ENCODE results near the gene SPOCD1. TPM values are rescaled to one million over a fixed set of nuclear protein-coding genes. Genes with fewer than 3 reads are reported as not detected.

SPOCD1 gene
- total RNA-seq, 1 experiment from 2014 or later: 0.16 TPM

DNA sequence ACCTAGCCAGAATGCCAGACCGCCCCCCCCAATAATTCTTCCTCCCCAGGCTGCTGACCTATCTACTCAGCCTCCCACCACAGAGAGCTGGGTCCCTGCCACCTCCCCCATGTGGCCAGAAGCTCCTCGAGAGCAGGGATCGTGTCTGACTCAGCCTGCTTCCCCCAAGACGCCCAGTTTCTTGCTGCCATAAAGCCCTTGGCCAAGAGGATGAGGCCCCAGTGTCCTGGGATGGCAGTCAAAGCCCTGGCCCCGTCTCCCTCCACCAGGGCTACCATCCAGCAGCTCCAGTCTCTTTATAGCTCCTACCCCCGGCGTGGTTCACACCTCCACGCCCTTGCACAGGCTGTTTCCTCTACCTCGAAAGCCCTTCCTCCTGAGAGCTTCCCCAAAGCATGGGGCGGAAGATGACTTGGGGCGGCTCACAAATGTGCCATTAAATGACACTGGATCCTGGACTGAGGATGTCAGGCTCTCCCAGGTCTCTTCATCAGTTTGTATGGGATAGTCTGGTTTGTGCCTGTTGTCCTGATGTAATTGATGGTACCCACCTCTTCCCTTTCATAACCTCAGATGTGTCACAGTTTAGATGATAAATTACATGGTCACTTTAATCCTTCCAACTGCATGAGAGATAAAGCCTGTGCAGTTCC lies 64.8 kb downstream of the SPOCD1 start:
- no peak overlapping the region for H3K4me3 ChIP-seq
- H3K27me3 ChIP-seq: no peaks in the 10 kb centered on the region; the same call in 1 of the 2 replicates
- H3K27ac ChIP-seq: no peak overlapping the region
- no peaks in the 10 kb centered on the region for H3K9me3 ChIP-seq (replicated peaks)
- peaks cover 49% of the 10 kb centered on the region for H3K4me1 ChIP-seq
- DNase-seq: no peak
- H3K36me3 ChIP-seq: no peaks in the 10 kb centered on the region

DNA sequence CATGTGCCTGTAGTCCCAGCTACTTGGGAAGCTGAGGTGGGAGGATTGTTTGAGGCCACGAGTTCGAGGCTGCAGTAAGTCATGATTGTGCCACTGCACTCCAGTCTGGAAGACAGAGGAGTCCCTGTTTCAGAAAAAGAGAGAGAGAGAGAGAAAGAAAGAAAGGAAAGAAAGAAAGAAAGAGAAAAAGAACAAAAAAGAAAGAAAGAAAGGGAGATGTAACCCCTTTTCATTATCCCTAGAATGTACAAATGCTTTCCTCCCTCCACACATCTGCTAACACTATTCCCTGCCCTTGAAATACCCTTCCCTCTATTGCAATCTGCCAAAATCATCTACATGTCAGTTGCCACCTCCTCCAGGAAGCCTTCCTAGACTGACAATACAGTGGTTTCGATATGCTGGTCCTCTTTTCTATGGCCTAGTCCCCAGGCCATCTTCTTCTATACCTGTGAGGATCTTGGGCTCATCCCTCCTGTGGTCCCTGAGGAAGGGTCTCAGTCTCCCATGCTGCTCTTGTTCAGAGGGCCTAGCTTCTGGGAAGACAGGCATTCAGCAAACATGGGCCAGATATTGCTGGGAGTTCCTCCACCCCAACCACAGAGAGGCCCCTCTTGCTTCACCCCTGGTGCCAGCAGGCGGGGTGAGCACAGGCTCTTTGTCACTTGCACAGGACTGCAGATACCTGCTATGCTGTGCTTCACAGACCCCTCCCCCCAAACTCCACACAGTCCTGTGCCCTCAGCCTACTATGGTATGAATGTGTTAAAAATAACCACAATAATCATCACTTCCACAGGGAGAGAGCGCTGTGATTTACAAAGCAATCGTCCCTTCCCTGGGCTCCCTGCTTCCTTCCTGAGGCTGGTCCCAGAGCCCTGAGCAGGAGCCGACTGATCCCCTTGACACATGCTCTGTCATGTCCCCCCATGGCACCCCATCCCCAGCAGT lies 65.8 kb downstream of the SPOCD1 start:
- H3K4me1 ChIP-seq: peaks cover 40% of the 10 kb centered on the region
- DNase-seq: no peak
- H3K4me3 ChIP-seq: no peak overlapping the region
- no peaks in the 10 kb centered on the region; the same call in 1 of the 2 replicates for H3K27me3 ChIP-seq
- H3K27ac ChIP-seq: no peak overlapping the region
- no peaks in the 10 kb centered on the region for H3K9me3 ChIP-seq (replicated peaks)
- no peaks in the 10 kb centered on the region for H3K36me3 ChIP-seq

- no peaks in the 10 kb centered on the region for H3K9me3 ChIP-seq (replicated peaks)
- peaks cover 23% of the 10 kb centered on the region for H3K4me1 ChIP-seq
- H3K27me3 ChIP-seq: no peaks in the 10 kb centered on the region; the same call in 1 of the 2 replicates
- H3K4me3 ChIP-seq: no peak overlapping the region
- H3K27ac ChIP-seq: no peak overlapping the region
- DNase-seq: no peak
- no peaks in the 10 kb centered on the region for H3K36me3 ChIP-seq
Observed at GRCh38 chr1:31748365-31748764, 67.5 kb downstream of the SPOCD1 start.

GRCh38 chr1:31747304-31747703 lies 68.5 kb downstream of the SPOCD1 start:
- no peaks in the 10 kb centered on the region for H3K9me3 ChIP-seq (replicated peaks)
- H3K27me3 ChIP-seq: no peaks in the 10 kb centered on the region; the same call in 1 of the 2 replicates
- no peaks in the 10 kb centered on the region for H3K36me3 ChIP-seq
- DNase-seq: no peak
- no peak overlapping the region for H3K27ac ChIP-seq
- H3K4me1 ChIP-seq: peaks cover 14% of the 10 kb centered on the region
- no peak overlapping the region for H3K4me3 ChIP-seq

DNA sequence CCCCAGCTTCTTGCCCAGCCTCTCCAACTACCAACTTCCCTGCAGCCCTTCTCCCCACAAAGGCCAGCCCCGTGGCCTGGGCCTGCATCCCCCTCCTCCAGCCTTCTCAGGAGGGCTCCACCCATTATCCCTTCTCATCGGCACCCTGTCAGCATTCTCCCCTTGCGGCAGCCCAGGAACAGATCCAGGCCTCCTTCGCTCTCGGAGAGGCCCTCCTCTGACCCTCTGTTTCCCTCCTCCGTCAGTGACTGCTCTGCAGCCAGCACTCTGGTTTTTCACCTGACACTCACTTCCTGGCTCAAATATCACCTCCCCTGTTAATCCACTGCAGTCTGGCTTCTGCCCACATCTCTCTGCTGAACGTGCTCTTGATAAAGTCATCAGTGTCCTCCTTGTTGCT lies 69.1 kb downstream of the SPOCD1 start:
- DNase-seq: no peak
- H3K27me3 ChIP-seq: no peaks in the 10 kb centered on the region; the same call in 1 of the 2 replicates
- H3K9me3 ChIP-seq (replicated peaks): no peaks in the 10 kb centered on the region
- peaks cover 10% of the 10 kb centered on the region for H3K4me1 ChIP-seq
- H3K4me3 ChIP-seq: no peak overlapping the region
- no peaks in the 10 kb centered on the region for H3K36me3 ChIP-seq
- H3K27ac ChIP-seq: no peak overlapping the region

DNA sequence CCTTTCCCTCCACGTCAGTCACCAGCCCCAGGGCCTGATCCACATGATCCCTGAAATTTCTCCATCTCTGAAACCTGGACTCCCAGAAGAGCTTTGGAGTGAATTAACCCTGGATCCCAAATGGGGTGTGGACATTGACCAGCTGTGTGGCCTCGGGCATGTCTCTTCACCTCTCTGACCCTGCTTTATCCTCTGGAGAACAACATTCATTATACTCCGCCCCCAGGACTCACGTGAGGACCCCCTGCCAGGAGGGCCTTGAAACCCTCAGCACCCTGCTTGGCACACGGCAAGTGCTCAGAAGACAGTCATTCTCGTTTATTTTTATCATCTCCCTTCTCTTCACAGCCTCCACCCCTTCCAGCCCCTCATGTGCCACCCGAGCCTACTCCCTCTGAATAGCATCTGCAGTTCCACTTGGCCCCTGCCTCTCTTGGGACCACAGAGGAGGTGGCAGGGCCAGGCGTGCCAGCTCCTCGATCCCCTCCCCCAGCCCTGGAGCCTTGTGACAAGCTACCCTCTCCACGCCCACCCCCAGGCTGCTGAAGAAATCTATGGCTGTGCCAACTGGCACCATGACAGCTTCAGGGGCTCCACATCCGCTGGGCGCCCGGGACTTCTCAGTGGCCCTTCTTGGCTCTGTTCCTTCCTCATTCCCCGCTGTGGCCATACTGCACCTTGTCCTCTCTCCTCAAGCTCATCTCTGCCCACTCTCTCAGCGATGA lies 69.7 kb downstream of the SPOCD1 start:
- no peak for DNase-seq
- no peaks in the 10 kb centered on the region for H3K36me3 ChIP-seq

GRCh38 chr1:31745096-31745945 lies 70.5 kb downstream of the SPOCD1 start:
- Histone ChIP-seq H3K36me3 (no peaks in the 10 kb centered on the region), H3K27ac (no peak overlapping the region), H3K27me3 (no peaks in the 10 kb centered on the region; the same call in 1 of the 2 replicates), H3K4me1 (peaks cover 5% of the 10 kb centered on the region; the same call in 1 of the 2 replicates), H3K9me3 (replicated peaks) (no peaks in the 10 kb centered on the region), H3K4me3 (no peak overlapping the region)
- DNase-seq: peak; percentile 67 to 77

More for the DNA sequence above, 69.7 kb downstream of the SPOCD1 start:
- Histone ChIP-seq H3K27ac (no peak overlapping the region), H3K4me1 (peaks cover 7% of the 10 kb centered on the region), H3K4me3 (no peak overlapping the region), H3K9me3 (replicated peaks) (no peaks in the 10 kb centered on the region), H3K27me3 (no peaks in the 10 kb centered on the region; the same call in 1 of the 2 replicates)

GRCh38 chr1:31744165-31744888 lies 71.5 kb downstream of the SPOCD1 start:
- Histone ChIP-seq H3K27ac (no peak overlapping the region), H3K36me3 (no peaks in the 10 kb centered on the region), H3K4me3 (no peak overlapping the region), H3K9me3 (replicated peaks) (no peaks in the 10 kb centered on the region), H3K27me3 (peaks cover 5% of the 10 kb centered on the region), H3K4me1 (0 out of 2 replicates have a peak, but pooled peaks cover 5% of the 10 kb centered on the region)
- DNase-seq: no peak

DNA sequence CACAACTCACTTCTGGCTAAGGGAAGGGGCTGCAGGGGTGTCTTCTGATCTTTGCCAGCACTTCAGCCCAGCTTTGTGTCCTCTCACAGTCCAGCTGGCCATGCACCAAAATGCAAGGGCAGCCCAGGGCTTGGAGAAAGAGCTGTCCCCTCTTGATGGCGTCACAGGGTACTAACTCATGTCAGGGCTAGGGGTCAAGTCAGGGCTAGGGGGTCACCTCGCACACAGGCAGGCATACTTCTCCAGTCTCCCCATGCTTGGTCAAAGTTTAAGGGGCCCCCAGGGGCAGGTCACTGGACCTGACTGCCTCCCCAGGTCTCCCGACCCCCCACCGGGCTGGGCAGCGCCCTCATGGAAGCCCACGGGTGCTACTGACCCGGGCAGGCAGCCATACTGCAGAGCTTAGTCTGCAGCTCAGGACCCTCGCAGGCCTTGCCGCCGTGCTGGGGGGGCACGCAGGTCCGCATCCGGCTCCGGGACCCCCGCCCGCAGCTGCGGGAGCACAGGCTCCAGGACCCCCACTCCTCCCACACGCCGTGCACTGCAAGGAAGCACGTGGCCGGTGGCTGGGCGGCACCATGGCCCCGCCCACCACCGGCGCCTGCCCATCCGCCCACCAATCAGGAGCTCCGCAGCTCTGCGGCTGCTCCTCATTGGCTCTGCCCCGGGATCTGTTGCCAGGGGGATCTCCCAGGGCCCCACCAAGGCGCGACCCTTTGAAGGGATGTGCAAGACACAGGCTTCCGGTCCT lies 73.2 kb downstream of the SPOCD1 start:
- Histone ChIP-seq H3K4me3 (no peak overlapping the region), H3K4me1 (no peaks in the 10 kb centered on the region), H3K27me3 (peaks cover 14% of the 10 kb centered on the region), H3K27ac (no peak overlapping the region), H3K9me3 (replicated peaks) (no peaks in the 10 kb centered on the region), H3K36me3 (no peaks in the 10 kb centered on the region)
- no peak for DNase-seq

Other genes with a start within 250 kb of the SPOCD1 start
- gene TINAGL1, start 239.5 kb downstream of the SPOCD1 start, total RNA-seq (2014; rRNA removed; shearing (Covaris generic)): 0.56 and 1.2 TPM in 2 replicates
- not detected in 2 replicates for gene HCRTR1, start 198.3 kb downstream of the SPOCD1 start, total RNA-seq (2014; rRNA removed; shearing (Covaris generic))
- 64.8 and 72.3 TPM in 2 replicates for gene PEF1, start 171.1 kb downstream of the SPOCD1 start, total RNA-seq (2014; rRNA removed; shearing (Covaris generic))
- 2.6 and 2.7 TPM in 2 replicates for gene COL16A1, start 112.0 kb downstream of the SPOCD1 start, total RNA-seq (2014; rRNA removed; shearing (Covaris generic))
- gene ADGRB2, start 51.7 kb downstream of the SPOCD1 start, total RNA-seq (2014; rRNA removed; shearing (Covaris generic)): 0.73 and 1.1 TPM in 2 replicates
- 311 and 314 TPM in 2 replicates for gene PTP4A2, start 122.3 kb upstream of the SPOCD1 start, total RNA-seq (2014; rRNA removed; shearing (Covaris generic))
- gene KHDRBS1, start 197.8 kb upstream of the SPOCD1 start, total RNA-seq (2014; rRNA removed; shearing (Covaris generic)): 128 and 138 TPM in 2 replicates